Endodermal cell (in vitro differentiated cells): Measurements from ENCODE around the gene EFCAB8. TPM values are rescaled to one million over a fixed set of nuclear protein-coding genes. Genes with fewer than 3 reads are reported as not detected.
A peak's percentile ranks its signal among the peaks of the same experiment; 100 is the strongest.

Experiments
- DNase-seq: peaks from one replicate; pipeline ENCODE4 v3.0.0-alpha.2; 2017
- H3K27ac ChIP-seq: 2 replicates; pipeline ENCODE4 v1.5.1; 2013; ENCODE audit warnings: mild to moderate bottlenecking, low read depth, low read length, moderate library complexity
- H3K27me3 ChIP-seq: 2 replicates; pipeline ENCODE4 v1.6.1; 2013; ENCODE audit warnings: mild to moderate bottlenecking, low read length, moderate library complexity; ENCODE audit not compliant: insufficient read depth, control insufficient read depth, poor library complexity, severe bottlenecking
- H3K36me3 ChIP-seq: 2 replicates; pipeline ENCODE4 v1.7.0; 2013; ENCODE audit warnings: mild to moderate bottlenecking, low read length, moderate library complexity; ENCODE audit not compliant: control insufficient read depth, insufficient read depth
- H3K4me1 ChIP-seq: one replicate; pipeline ENCODE4 v1.7.0; 2013; ENCODE audit warnings: low read length; ENCODE audit not compliant: control insufficient read depth, insufficient read depth
- H3K4me3 ChIP-seq: 2 replicates; pipeline ENCODE4 v1.5.1; 2013; ENCODE audit warnings: mild to moderate bottlenecking, low read length, moderate library complexity
- H3K9ac ChIP-seq: 2 replicates; pipeline ENCODE4 v1.6.1; 2013; ENCODE audit warnings: mild to moderate bottlenecking, low read length, moderate library complexity; ENCODE audit not compliant: poor library complexity, severe bottlenecking; ENCODE audit errors: extremely low read depth
- H3K9me3 ChIP-seq: 2 replicates; pipeline ENCODE4 v1.6.1; 2013; ENCODE audit warnings: mild to moderate bottlenecking, low read length, moderate library complexity; ENCODE audit not compliant: control insufficient read depth
- H3K27ac Mint-ChIP-seq: 2 replicates; pipeline ENCODE4 v1.8.0; 2020; ENCODE audit warnings: mixed read lengths
- H3K27me3 Mint-ChIP-seq: 2 replicates; pipeline ENCODE4 v1.8.0; 2021; ENCODE audit warnings: mild to moderate bottlenecking, mixed read lengths; ENCODE audit not compliant: insufficient read depth
- H3K36me3 Mint-ChIP-seq: 2 replicates; pipeline ENCODE4 v1.8.0; 2020; ENCODE audit warnings: low read depth, mixed read lengths
- H3K4me1 Mint-ChIP-seq: 2 replicates; pipeline ENCODE4 v1.8.0; 2020; ENCODE audit warnings: mixed read lengths
- H3K4me3 Mint-ChIP-seq: 2 replicates; pipeline ENCODE4 v1.8.0; 2020; ENCODE audit warnings: mild to moderate bottlenecking, moderate library complexity, mixed read lengths
- H3K9me3 Mint-ChIP-seq: 2 replicates; pipeline ENCODE4 v1.8.0; 2020; ENCODE audit warnings: mild to moderate bottlenecking, mixed read lengths
- WGBS, 2 experiments: methylation state at CpG; one replicate each; pipeline versions ENCODE4 v1.1.5 to v1.1.7; 2013; ENCODE audit warnings: missing lambda C conversion rate in 2 of 2, mixed read lengths in 1 of 2; ENCODE audit not compliant: insufficient coverage in 1 of 2, insufficient read length in 1 of 2; 5-methylcytosine and 5-hydroxymethylcytosine counted together
- total RNA-seq, 2 donors: library from RNA; stranded (reverse); fragmentation: NEBNext Ultra II Directional in 1 of 2; extraction: Animal tissue kit (Norgen Biotek cat#: 25700) in 1 of 2; gene quantifications; 2 replicates in 1 of 2; 3 replicates in 1 of 2; pipeline ENCODE4 v1.2.1, GENCODE V29; 2021
- TF ChIP-seq, protein P1 (sequence below): fragments of 200-600 bp; sonication (generic); conservative IDR thresholded peaks from 2 replicates; pipeline ENCODE4 v1.5.0; 2021; ENCODE audit warnings: antibody characterized with exemption, mild to moderate bottlenecking

EFCAB8 gene
- total RNA-seq, 2 donors from 2014 or later, result 0.44 to 1.0 TPM

DNA sequence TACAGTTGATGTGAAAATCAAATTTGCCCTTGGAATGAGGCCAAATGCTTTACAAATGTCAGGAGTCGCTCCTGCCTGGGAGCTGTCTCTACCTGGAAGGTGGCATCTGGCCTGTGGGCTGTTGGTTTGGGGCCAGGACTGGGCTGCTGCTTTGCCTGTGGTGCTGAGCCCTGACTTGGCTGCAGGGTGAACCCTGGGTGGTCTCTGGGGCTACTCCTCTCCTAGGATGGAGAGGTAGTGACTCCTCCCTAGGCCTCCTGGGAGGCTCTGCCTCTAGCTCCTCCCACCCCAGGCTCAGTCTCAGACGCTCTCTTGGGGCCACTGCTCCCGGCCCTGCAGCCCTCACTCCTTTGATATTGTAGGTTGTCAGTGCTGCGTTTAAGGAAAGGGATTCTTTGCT lies 47.5 kb downstream of the EFCAB8 start:
- H3K27ac Mint-ChIP-seq, result no peak overlapping the region
- TF ChIP-seq, protein P1, sequence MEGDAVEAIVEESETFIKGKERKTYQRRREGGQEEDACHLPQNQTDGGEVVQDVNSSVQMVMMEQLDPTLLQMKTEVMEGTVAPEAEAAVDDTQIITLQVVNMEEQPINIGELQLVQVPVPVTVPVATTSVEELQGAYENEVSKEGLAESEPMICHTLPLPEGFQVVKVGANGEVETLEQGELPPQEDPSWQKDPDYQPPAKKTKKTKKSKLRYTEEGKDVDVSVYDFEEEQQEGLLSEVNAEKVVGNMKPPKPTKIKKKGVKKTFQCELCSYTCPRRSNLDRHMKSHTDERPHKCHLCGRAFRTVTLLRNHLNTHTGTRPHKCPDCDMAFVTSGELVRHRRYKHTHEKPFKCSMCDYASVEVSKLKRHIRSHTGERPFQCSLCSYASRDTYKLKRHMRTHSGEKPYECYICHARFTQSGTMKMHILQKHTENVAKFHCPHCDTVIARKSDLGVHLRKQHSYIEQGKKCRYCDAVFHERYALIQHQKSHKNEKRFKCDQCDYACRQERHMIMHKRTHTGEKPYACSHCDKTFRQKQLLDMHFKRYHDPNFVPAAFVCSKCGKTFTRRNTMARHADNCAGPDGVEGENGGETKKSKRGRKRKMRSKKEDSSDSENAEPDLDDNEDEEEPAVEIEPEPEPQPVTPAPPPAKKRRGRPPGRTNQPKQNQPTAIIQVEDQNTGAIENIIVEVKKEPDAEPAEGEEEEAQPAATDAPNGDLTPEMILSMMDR, result no peak
- peaks cover 8% of the 10 kb centered on the region for H3K4me1 Mint-ChIP-seq

GRCh38 chr20:32906871-32907495 lies 48.3 kb downstream of the EFCAB8 start:
- no peaks in the 10 kb centered on the region for H3K9me3 Mint-ChIP-seq
- Histone ChIP-seq H3K9ac (no peak overlapping the region), H3K4me3 (no peak overlapping the region), H3K4me1 (peaks cover 3% of the 10 kb centered on the region), H3K36me3 (no peaks in the 10 kb centered on the region), H3K9me3 (no peaks in the 10 kb centered on the region), H3K27ac (no peak overlapping the region), H3K27me3 (no peaks in the 10 kb centered on the region)
- H3K4me3 Mint-ChIP-seq, result no peak overlapping the region
- TF ChIP-seq, protein P1, result no peak
- H3K27ac Mint-ChIP-seq, result peak overlapping the region; percentile 16
- H3K4me1 Mint-ChIP-seq, result peaks cover 8% of the 10 kb centered on the region
- DNase-seq, result peak; percentile 36
- H3K27me3 Mint-ChIP-seq, result no peaks in the 10 kb centered on the region
- H3K36me3 Mint-ChIP-seq, result no peaks in the 10 kb centered on the region
- WGBS, 2 experiments, result 95 to 97% methylated on average over 9 to 13 of the region's 13 CpGs

More for the DNA sequence above, 47.5 kb downstream of the EFCAB8 start:
- no peak overlapping the region for H3K4me3 Mint-ChIP-seq
- H3K27me3 Mint-ChIP-seq, result no peaks in the 10 kb centered on the region
- H3K9me3 Mint-ChIP-seq, result no peaks in the 10 kb centered on the region
- Histone ChIP-seq H3K27me3 (no peaks in the 10 kb centered on the region), H3K27ac (no peak overlapping the region), H3K4me3 (no peak overlapping the region), H3K4me1 (peaks cover 3% of the 10 kb centered on the region), H3K36me3 (no peaks in the 10 kb centered on the region), H3K9ac (no peak overlapping the region), H3K9me3 (no peaks in the 10 kb centered on the region)
- no peak for DNase-seq
- no peaks in the 10 kb centered on the region for H3K36me3 Mint-ChIP-seq
- 59 to 100% methylated on average over 1 to 4 of the region's 4 CpGs for WGBS, 2 experiments

- 89% methylated on average over 10 to 13 of the region's 13 CpGs for WGBS, 2 experiments
Observed at GRCh38 chr20:32907886-32908285, 49.2 kb downstream of the EFCAB8 start.

More at GRCh38 chr20:32907886-32908285, 49.2 kb downstream of the EFCAB8 start:
- H3K4me3 Mint-ChIP-seq, result no peak overlapping the region
- H3K9me3 ChIP-seq, result no peaks in the 10 kb centered on the region
- peaks cover 3% of the 10 kb centered on the region for H3K4me1 ChIP-seq
- H3K4me3 ChIP-seq, result no peak overlapping the region
- no peak overlapping the region for H3K27ac Mint-ChIP-seq
- H3K4me1 Mint-ChIP-seq, result peaks cover 8% of the 10 kb centered on the region
- H3K9ac ChIP-seq, result peak overlapping the region; percentile 11
- H3K9me3 Mint-ChIP-seq, result no peaks in the 10 kb centered on the region
- DNase-seq, result peak; percentile 38
- no peaks in the 10 kb centered on the region for H3K27me3 Mint-ChIP-seq
- H3K27me3 ChIP-seq, result no peaks in the 10 kb centered on the region
- TF ChIP-seq, protein P1, result no peak
- no peaks in the 10 kb centered on the region for H3K36me3 Mint-ChIP-seq
- H3K27ac ChIP-seq, result no peak overlapping the region
- H3K36me3 ChIP-seq, result no peaks in the 10 kb centered on the region
